ENCODE data around the gene HPSE2. TPM values are rescaled to one million over a fixed set of nuclear protein-coding genes. Genes with fewer than 3 reads are reported as not detected.

The HPSE2 gene
- total RNA-seq, 1 experiment from 2014 or later = not detected

GRCh38 chr10:98919899-98920298, 315.8 kb downstream of the HPSE2 start:
- H3K27ac ChIP-seq = no peak overlapping the region

DNA sequence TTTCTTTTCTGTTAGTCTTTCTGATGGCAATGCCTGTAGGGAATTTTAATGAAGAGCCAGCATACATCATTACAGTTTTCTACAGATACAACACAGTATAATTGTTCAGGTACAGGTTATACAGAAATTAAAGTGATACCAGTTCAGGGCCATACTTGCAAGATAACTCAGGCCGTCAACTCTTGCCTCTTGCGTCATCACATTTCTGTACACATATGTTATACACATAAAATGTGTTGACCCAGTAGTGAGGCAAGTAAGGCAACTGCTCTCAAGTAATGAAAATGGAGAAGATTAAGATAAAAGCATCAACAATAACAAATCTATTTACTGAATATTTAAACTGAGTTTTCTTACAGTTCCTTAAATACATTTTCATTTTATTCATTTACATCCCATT, 317.8 kb downstream of the HPSE2 start:
- no peaks in the 10 kb centered on the region; the same call in 1 of the 2 replicates for H3K27me3 ChIP-seq (ENCODE audit: insufficient read depth, low read depth)
- intact Hi-C loops (cut with micrococcal nuclease; ENCODE audit: unreplicated experiment) = no loop called here
- no peaks in the 10 kb centered on the region for H3F3A ChIP-seq (ENCODE audit: insufficient read depth, low read depth)
- POLR2A ChIA-PET (ENCODE audit: unreplicated experiment) = no interaction called here
- H3K4me2 ChIP-seq = no peak overlapping the region
- H3K9me2 ChIP-seq (ENCODE audit: insufficient read depth) = no peaks in the 10 kb centered on the region
- no peak overlapping the region for H2AFZ ChIP-seq
- no TSS peak for BruUV-seq (replicated peaks)
- H3K9me3 ChIP-seq (ENCODE audit: insufficient read depth, low read depth) = no peaks in the 10 kb centered on the region
- H3K4me3 ChIP-seq = no peak overlapping the region
- no peaks in the 10 kb centered on the region for H4K20me1 ChIP-seq (ENCODE audit: insufficient read depth)
- no peaks in the 10 kb centered on the region for H3K4me1 ChIP-seq (replicated peaks; ENCODE audit: insufficient read depth)
- TF ChIP-seq EZH2 (IDR thresholded peaks at IDR 0.05; ENCODE audit: low read depth) = no peak
- TF ChIP-seq, protein P1, sequence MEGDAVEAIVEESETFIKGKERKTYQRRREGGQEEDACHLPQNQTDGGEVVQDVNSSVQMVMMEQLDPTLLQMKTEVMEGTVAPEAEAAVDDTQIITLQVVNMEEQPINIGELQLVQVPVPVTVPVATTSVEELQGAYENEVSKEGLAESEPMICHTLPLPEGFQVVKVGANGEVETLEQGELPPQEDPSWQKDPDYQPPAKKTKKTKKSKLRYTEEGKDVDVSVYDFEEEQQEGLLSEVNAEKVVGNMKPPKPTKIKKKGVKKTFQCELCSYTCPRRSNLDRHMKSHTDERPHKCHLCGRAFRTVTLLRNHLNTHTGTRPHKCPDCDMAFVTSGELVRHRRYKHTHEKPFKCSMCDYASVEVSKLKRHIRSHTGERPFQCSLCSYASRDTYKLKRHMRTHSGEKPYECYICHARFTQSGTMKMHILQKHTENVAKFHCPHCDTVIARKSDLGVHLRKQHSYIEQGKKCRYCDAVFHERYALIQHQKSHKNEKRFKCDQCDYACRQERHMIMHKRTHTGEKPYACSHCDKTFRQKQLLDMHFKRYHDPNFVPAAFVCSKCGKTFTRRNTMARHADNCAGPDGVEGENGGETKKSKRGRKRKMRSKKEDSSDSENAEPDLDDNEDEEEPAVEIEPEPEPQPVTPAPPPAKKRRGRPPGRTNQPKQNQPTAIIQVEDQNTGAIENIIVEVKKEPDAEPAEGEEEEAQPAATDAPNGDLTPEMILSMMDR (conservative IDR thresholded peaks at IDR 0.05) = no peak
- no peak for DNase-seq
- CTCF ChIA-PET = no interaction called here
- H3K27ac ChIP-seq = no peak overlapping the region
- no peaks in the 10 kb centered on the region for H3K36me3 ChIP-seq (ENCODE audit: low read depth)
- no peaks in the 10 kb centered on the region for H3K79me2 ChIP-seq (ENCODE audit: low read depth)

More at GRCh38 chr10:98919899-98920298, 315.8 kb downstream of the HPSE2 start:
- Histone ChIP-seq H3K4me2 (no peak overlapping the region), H3K4me3 (no peak overlapping the region), H3K36me3 (ENCODE audit: low read depth) (no peaks in the 10 kb centered on the region), H2AFZ (no peak overlapping the region), H3K9me2 (ENCODE audit: insufficient read depth) (no peaks in the 10 kb centered on the region), H3K27me3 (ENCODE audit: insufficient read depth, low read depth) (no peaks in the 10 kb centered on the region), H3F3A (ENCODE audit: insufficient read depth, low read depth) (no peaks in the 10 kb centered on the region), H3K79me2 (ENCODE audit: low read depth) (no peaks in the 10 kb centered on the region), H3K4me1 (replicated peaks; ENCODE audit: insufficient read depth) (no peaks in the 10 kb centered on the region), H3K9me3 (ENCODE audit: insufficient read depth, low read depth) (no peaks in the 10 kb centered on the region), H4K20me1 (ENCODE audit: insufficient read depth) (no peaks in the 10 kb centered on the region)
- intact Hi-C loops (cut with micrococcal nuclease; ENCODE audit: unreplicated experiment) = no loop called here
- no peak for TF ChIP-seq EZH2 (IDR thresholded peaks at IDR 0.05; ENCODE audit: low read depth)
- TF ChIP-seq, protein P1 (conservative IDR thresholded peaks at IDR 0.05) = no peak
- no TSS peak for BruUV-seq (replicated peaks)
- POLR2A ChIA-PET (ENCODE audit: unreplicated experiment) = no interaction called here
- DNase-seq = no peak
- CTCF ChIA-PET = no interaction called here

DNA sequence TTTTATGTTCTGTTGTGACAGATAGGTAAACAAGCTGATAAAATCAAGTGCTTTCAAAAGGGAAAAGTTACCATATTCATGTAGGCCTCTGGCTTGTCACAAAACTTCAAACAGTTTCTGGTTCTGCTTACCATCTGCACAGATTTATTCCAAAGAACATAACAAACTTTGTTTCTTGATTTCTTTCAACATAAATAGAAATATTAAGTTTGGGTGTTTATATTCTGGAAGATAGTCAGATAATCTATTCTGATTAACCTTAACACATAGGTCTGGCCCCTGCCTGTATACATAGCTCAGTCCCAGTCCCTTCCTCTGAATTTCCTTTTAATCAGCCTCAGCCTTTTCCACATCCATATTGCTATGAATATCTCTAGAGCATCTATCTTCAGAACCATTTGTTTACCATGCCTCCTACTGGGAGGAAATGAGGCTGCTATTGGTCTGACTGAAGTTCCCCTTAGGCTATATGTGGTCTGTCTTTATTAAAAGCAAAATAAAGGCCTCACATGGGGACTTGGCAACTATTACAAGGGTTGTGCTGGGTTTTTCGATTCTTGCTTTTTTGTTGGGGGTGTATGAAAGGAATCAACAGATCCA, 319.0 kb downstream of the HPSE2 start:
- CTCF ChIA-PET = no interaction called here
- TF ChIP-seq EZH2 (IDR thresholded peaks at IDR 0.05; ENCODE audit: low read depth) = no peak
- TF ChIP-seq, protein P1 (conservative IDR thresholded peaks at IDR 0.05) = no peak
- H3K4me1 ChIP-seq (replicated peaks; ENCODE audit: insufficient read depth) = no peaks in the 10 kb centered on the region

More for the DNA sequence above, 319.0 kb downstream of the HPSE2 start:
- no peaks in the 10 kb centered on the region; the same call in 1 of the 2 replicates for H3K27me3 ChIP-seq (ENCODE audit: insufficient read depth, low read depth)
- no peak overlapping the region for H3K4me2 ChIP-seq
- H3F3A ChIP-seq (ENCODE audit: insufficient read depth, low read depth) = no peaks in the 10 kb centered on the region
- no TSS peak for BruUV-seq (replicated peaks)
- H3K4me3 ChIP-seq = no peak overlapping the region
- no peaks in the 10 kb centered on the region for H3K9me3 ChIP-seq (ENCODE audit: insufficient read depth, low read depth)
- no peak overlapping the region for H3K27ac ChIP-seq
- no peaks in the 10 kb centered on the region for H3K36me3 ChIP-seq (ENCODE audit: low read depth)
- DNase-seq = no peak
- no peak overlapping the region for H2AFZ ChIP-seq
- no peaks in the 10 kb centered on the region for H3K9me2 ChIP-seq (ENCODE audit: insufficient read depth)
- H4K20me1 ChIP-seq (ENCODE audit: insufficient read depth) = no peaks in the 10 kb centered on the region
- H3K79me2 ChIP-seq (ENCODE audit: low read depth) = no peaks in the 10 kb centered on the region
- POLR2A ChIA-PET (ENCODE audit: unreplicated experiment) = no interaction called here
- intact Hi-C loops (cut with micrococcal nuclease; ENCODE audit: unreplicated experiment) = no loop called here

Measured in PC-9 (cell line).